Hematopoietic multipotent progenitor cell treated with erythropoietin and hydrocortisone succinate and interleukin-3 and kit ligand, for 17 days (in vitro differentiated cells): Measurements from ENCODE around the gene BIRC6.
A peak's percentile ranks its signal among the peaks of the same experiment; 100 is the strongest.
"Not testable (repeated sequence)": the region's sequence is repeated elsewhere in the genome, so short reads cannot be mapped to it uniquely, and the experiment has no call there.

Experiments used
- DNase-seq: peaks from one replicate; pipeline ENCODE4 v3.0.0-alpha.2; 2015; ENCODE audit warnings: low spot score

Gene BIRC6

GRCh38 chr2:32356681-32357317, at the start of gene BIRC6:
Gene BIRC6, plus strand, starts transcription at chr2:32357023. Its CDS starts 139 bp downstream, at chr2:32357162.
- DNase-seq = peak; percentile 83

GRCh38 chr2:32310577-32310976, 46.2 kb upstream of the BIRC6 start:
- no peak for DNase-seq

GRCh38 chr2:32314886-32315285, 41.9 kb upstream of the BIRC6 start:
- no peak for DNase-seq

- not testable (repeated sequence) for DNase-seq
Measured at GRCh38 chr2:32328679-32329078, 28.1 kb upstream of the BIRC6 start.

GRCh38 chr2:32329180-32329980, 27.4 kb upstream of the BIRC6 start:
- not testable (repeated sequence) for DNase-seq

GRCh38 chr2:32330136-32330535, 26.7 kb upstream of the BIRC6 start:
- DNase-seq = no peak

- DNase-seq = no peak
Measured at GRCh38 chr2:32342801-32343200, 14.0 kb upstream of the BIRC6 start.

- not testable (repeated sequence) for DNase-seq
Measured at GRCh38 chr2:32350797-32351196, 6.0 kb upstream of the BIRC6 start.

- DNase-seq = no peak
Measured at GRCh38 chr2:32355976-32356680, 695 bp upstream of the BIRC6 start.

GRCh38 chr2:32357318-32358110, 691 bp downstream of the BIRC6 start:
- peak; percentile 34 for DNase-seq

- peak; percentile 37 for DNase-seq
Measured at GRCh38 chr2:32358111-32358482, 1.3 kb downstream of the BIRC6 start.

GRCh38 chr2:32360416-32360815, 3.6 kb downstream of the BIRC6 start:
- no peak for DNase-seq

- not testable (repeated sequence) for DNase-seq
Measured at GRCh38 chr2:32362997-32363396, 6.2 kb downstream of the BIRC6 start.

- DNase-seq = no peak
Measured at GRCh38 chr2:32363597-32363996, 6.8 kb downstream of the BIRC6 start.

GRCh38 chr2:32364290-32364689, 7.5 kb downstream of the BIRC6 start:
- DNase-seq = not testable (repeated sequence)

GRCh38 chr2:32365679-32366078, 8.9 kb downstream of the BIRC6 start:
- not testable (repeated sequence) for DNase-seq

- DNase-seq = no peak
Measured at GRCh38 chr2:32366595-32366994, 9.8 kb downstream of the BIRC6 start.

- no peak for DNase-seq
Measured at GRCh38 chr2:32369222-32369621, 12.4 kb downstream of the BIRC6 start.

- DNase-seq = not testable (repeated sequence)
Measured at GRCh38 chr2:32370942-32371341, 14.1 kb downstream of the BIRC6 start.

GRCh38 chr2:32372519-32373182, 15.8 kb downstream of the BIRC6 start:
- no peak for DNase-seq

GRCh38 chr2:32375228-32375892, 18.5 kb downstream of the BIRC6 start:
- DNase-seq = no peak
